ENCODE results near the gene CCDC177. TPM values are rescaled to one million over a fixed set of nuclear protein-coding genes. Genes with fewer than 3 reads are reported as not detected.

Gene CCDC177
- total and polyA plus RNA-seq, 2 experiments from 2014 or later, result 0.23 TPM; not detected in 1

- H3K9me2 ChIP-seq (replicated peaks; ENCODE audit: insufficient read depth), result no peaks in the 10 kb centered on the region
- H3K27me3 ChIP-seq, result peaks cover under 1% of the 10 kb centered on the region
- no peaks in the 10 kb centered on the region for H3K36me3 ChIP-seq (replicated peaks; ENCODE audit: insufficient read depth, low read depth)
- no peaks in the 10 kb centered on the region for H3K79me2 ChIP-seq
- no peak overlapping the region for H3K4me2 ChIP-seq
- H2AFZ ChIP-seq, result no peak overlapping the region
- H3K27ac ChIP-seq, result no peak overlapping the region
- TF ChIP-seq EZH2 (IDR thresholded peaks at IDR 0.05; ENCODE audit: borderline replicate concordance) (no peak), EZH2phosphoT487 (IDR thresholded peaks at IDR 0.05; ENCODE audit: low read depth, severe bottlenecking, unreplicated experiment) (no peak), CTCF (IDR thresholded peaks at IDR 0.05; ENCODE audit: poor library complexity) (no peak)
- H4K20me1 ChIP-seq (ENCODE audit: insufficient read depth, poor library complexity, severe bottlenecking), result no peaks in the 10 kb centered on the region
- DNase-seq (ENCODE audit: low spot score), result peak; percentile 66
- H3K9me3 ChIP-seq (ENCODE audit: low read depth), result no peaks in the 10 kb centered on the region
- no peak overlapping the region for H3K4me3 ChIP-seq
- peaks cover 4% of the 10 kb centered on the region for H3K4me1 ChIP-seq (ENCODE audit: insufficient read depth)
- 61% methylated on average over 12 of the region's 12 CpGs for WGBS (ENCODE audit: low lambda C conversion rate, missing lambda C conversion rate)
Measured at GRCh38 chr14:69543341-69544115, 31.1 kb downstream of the CCDC177 start.

GRCh38 chr14:69542311-69542710 is 32.4 kb downstream of the CCDC177 start:
- no peak for DNase-seq (ENCODE audit: low spot score)
- H3K79me2 ChIP-seq, result no peaks in the 10 kb centered on the region
- no peaks in the 10 kb centered on the region for H4K20me1 ChIP-seq (ENCODE audit: insufficient read depth, poor library complexity, severe bottlenecking)
- no peaks in the 10 kb centered on the region for H3K36me3 ChIP-seq (replicated peaks; ENCODE audit: insufficient read depth, low read depth)
- TF ChIP-seq CTCF (IDR thresholded peaks at IDR 0.05; ENCODE audit: poor library complexity) (no peak), EZH2phosphoT487 (IDR thresholded peaks at IDR 0.05; ENCODE audit: low read depth, severe bottlenecking, unreplicated experiment) (no peak), EZH2 (IDR thresholded peaks at IDR 0.05; ENCODE audit: borderline replicate concordance) (no peak)
- no peak overlapping the region for H2AFZ ChIP-seq
- no peaks in the 10 kb centered on the region for H3K9me2 ChIP-seq (replicated peaks; ENCODE audit: insufficient read depth)
- H3K4me2 ChIP-seq, result no peak overlapping the region
- no peaks in the 10 kb centered on the region for H3K9me3 ChIP-seq (ENCODE audit: low read depth)
- no peaks in the 10 kb centered on the region for H3K4me1 ChIP-seq (ENCODE audit: insufficient read depth)
- H3K27ac ChIP-seq, result no peak overlapping the region
- WGBS (ENCODE audit: low lambda C conversion rate, missing lambda C conversion rate), result 76% methylated on average over 2 of the region's 2 CpGs
- H3K27me3 ChIP-seq, result no peaks in the 10 kb centered on the region
- no peak overlapping the region for H3K4me3 ChIP-seq

GRCh38 chr14:69540654-69541335 is 33.9 kb downstream of the CCDC177 start:
- Histone ChIP-seq H3K36me3 (replicated peaks; ENCODE audit: insufficient read depth, low read depth) (no peaks in the 10 kb centered on the region), H3K27me3 (no peaks in the 10 kb centered on the region), H3K9me3 (ENCODE audit: low read depth) (no peaks in the 10 kb centered on the region), H3K79me2 (no peaks in the 10 kb centered on the region), H3K27ac (no peak overlapping the region), H3K9me2 (replicated peaks; ENCODE audit: insufficient read depth) (no peaks in the 10 kb centered on the region), H3K4me3 (no peak overlapping the region), H2AFZ (no peak overlapping the region), H4K20me1 (ENCODE audit: insufficient read depth, poor library complexity, severe bottlenecking) (no peaks in the 10 kb centered on the region), H3K4me1 (ENCODE audit: insufficient read depth) (no peaks in the 10 kb centered on the region), H3K4me2 (no peak overlapping the region)
- no peak for TF ChIP-seq EZH2 (IDR thresholded peaks at IDR 0.05; ENCODE audit: borderline replicate concordance)
- no peak for TF ChIP-seq EZH2phosphoT487 (IDR thresholded peaks at IDR 0.05; ENCODE audit: low read depth, severe bottlenecking, unreplicated experiment)
- no peak for TF ChIP-seq CTCF (IDR thresholded peaks at IDR 0.05; ENCODE audit: poor library complexity)
- no peak for DNase-seq (ENCODE audit: low spot score)
- 86% methylated on average over 5 of the region's 5 CpGs for WGBS (ENCODE audit: low lambda C conversion rate, missing lambda C conversion rate)

Data from hepatocyte (in vitro differentiated cells).